Keratinocyte (primary cell): Measurements from ENCODE around the gene DCAF8L2. TPM values are rescaled to one million over a fixed set of nuclear protein-coding genes. Genes with fewer than 3 reads are reported as not detected.

Source experiments
- DNase-seq: peaks from one replicate; pipeline ENCODE4 v3.0.0-alpha.2; 2011; ENCODE audit warnings: low read depth, missing footprints, low spot score
- FAIRE-seq: peaks from 2 replicates; lab custom pipeline; 2011; peaks lifted over from hg19 to GRCh38; lab: Jason Lieb, UNC
- H2AFZ ChIP-seq: 2 replicates; pipeline ENCODE4 v1.6.0; 2012; ENCODE audit warnings: low read length, control low read depth, inconsistent platforms; ENCODE audit not compliant: control insufficient read depth
- H3K27ac ChIP-seq: 2 replicates; pipeline ENCODE4 v1.5.1; 2011; ENCODE audit warnings: low read length; ENCODE audit not compliant: control insufficient read depth, insufficient read depth
- H3K27me3 ChIP-seq: 3 replicates; pipeline ENCODE4 v1.6.0; 2011; ENCODE audit warnings: low read length; ENCODE audit not compliant: control insufficient read depth, insufficient read depth; ENCODE audit errors: extremely low read depth
- H3K36me3 ChIP-seq, 2 experiments: 2 replicates in 1 of 2; 3 replicates in 1 of 2; pipeline ENCODE4 v1.5.1; 2011; ENCODE audit warnings: low read length in 2 of 2, mild to moderate bottlenecking in 1 of 2; ENCODE audit not compliant: control insufficient read depth in 2 of 2, insufficient read depth in 2 of 2; ENCODE audit errors: extremely low read depth in 1 of 2
- H3K4me1 ChIP-seq: 3 replicates; pipeline ENCODE4 v1.5.1; 2011; ENCODE audit warnings: low read length; ENCODE audit not compliant: control insufficient read depth, insufficient read depth; ENCODE audit errors: extremely low read depth
- H3K4me2 ChIP-seq: 3 replicates; pipeline ENCODE4 v1.6.0; 2011; ENCODE audit warnings: low read depth, low read length; ENCODE audit not compliant: control insufficient read depth, insufficient read depth; ENCODE audit errors: extremely low read depth
- H3K4me3 ChIP-seq, 3 experiments: fragments of 200-600 bp in 1 of 3; sonication (generic) in 1 of 3; 2 replicates in 2 of 3; 3 replicates in 1 of 3; pipeline ENCODE4 v1.5.1; 2011 to 2016; ENCODE audit warnings: low read length in 3 of 3, mild to moderate bottlenecking in 3 of 3, control low read depth in 2 of 3, inconsistent platforms in 1 of 3, low read depth in 1 of 3, mixed read lengths in 1 of 3, mixed run types in 1 of 3, moderate library complexity in 1 of 3; ENCODE audit not compliant: control insufficient read depth in 2 of 3, insufficient read depth in 2 of 3; ENCODE audit errors: extremely low read depth in 1 of 3
- H3K79me2 ChIP-seq: 2 replicates; pipeline ENCODE4 v1.6.0; 2012; ENCODE audit warnings: low read length; ENCODE audit not compliant: control insufficient read depth, insufficient read depth
- H3K9ac ChIP-seq: 3 replicates; pipeline ENCODE4 v1.6.0; 2011; ENCODE audit warnings: low read length; ENCODE audit not compliant: control insufficient read depth, insufficient read depth; ENCODE audit errors: extremely low read depth
- H3K9me1 ChIP-seq: 3 replicates; pipeline ENCODE4 v1.6.0; 2011; ENCODE audit warnings: low read length; ENCODE audit not compliant: control insufficient read depth, insufficient read depth; ENCODE audit errors: extremely low read depth
- H3K9me3 ChIP-seq: 2 replicates; pipeline ENCODE4 v1.5.1; 2012; ENCODE audit warnings: low read depth, low read length; ENCODE audit not compliant: control insufficient read depth
- H4K20me1 ChIP-seq: 3 replicates; pipeline ENCODE4 v1.6.0; 2011; ENCODE audit warnings: low read length; ENCODE audit not compliant: control insufficient read depth, insufficient read depth; ENCODE audit errors: extremely low read depth
- EZH2 ChIP-seq: IDR thresholded peaks from one replicate; pipeline ENCODE4 v1.6.1; 2012; ENCODE audit warnings: inconsistent platforms, mild to moderate bottlenecking, low read length, moderate library complexity
- dilution Hi-C: fragments of 300-500 bp; cut with MboI; formaldehyde crosslinking; loops from one replicate; pipeline ENCODE4 v1.7.0; 2020; ENCODE audit warnings: low sequenced_read_pairs; ENCODE audit not compliant: extremely low pct_ligation_motif_present
- polyA plus RNA-seq, 5 experiments: library from polyadenylated mRNA; depleted of rRNA in 3 of 5; stranded (reverse) in 3 of 5; stranded (forward) in 1 of 5; unstranded in 1 of 5; fragments of >200 nt; gene quantifications; 1 replicate in 1 of 5; 2 replicates in 3 of 5; 3 replicates in 1 of 5; pipeline versions ENCODE4 v1.2.1 to v1.2.3, GENCODE V29; 2011 to 2012; ENCODE audit warnings: missing spikeins in 2 of 5, low read depth in 1 of 5, low replicate concordance in 1 of 5
- TF ChIP-seq, protein P1 (sequence below), 3 experiments: IDR thresholded peaks in 1 of 3; conservative IDR thresholded peaks in 1 of 3; optimal IDR thresholded peaks in 1 of 3; 2 replicates in 2 of 3; 3 replicates in 1 of 3; pipeline versions ENCODE3 to v1.5.1; 2011; ENCODE audit warnings: low read length in 3 of 3, mild to moderate bottlenecking in 3 of 3, moderate library complexity in 2 of 3, control low read depth in 1 of 3, inconsistent platforms in 1 of 3; ENCODE audit not compliant: insufficient read depth in 2 of 3; ENCODE audit errors: extremely low read depth in 1 of 3

The DCAF8L2 gene
- polyA plus RNA-seq, 1 donor (not counting 4 experiments of a cell fraction or from before 2014, with no cell fraction given) = not detected

DNA sequence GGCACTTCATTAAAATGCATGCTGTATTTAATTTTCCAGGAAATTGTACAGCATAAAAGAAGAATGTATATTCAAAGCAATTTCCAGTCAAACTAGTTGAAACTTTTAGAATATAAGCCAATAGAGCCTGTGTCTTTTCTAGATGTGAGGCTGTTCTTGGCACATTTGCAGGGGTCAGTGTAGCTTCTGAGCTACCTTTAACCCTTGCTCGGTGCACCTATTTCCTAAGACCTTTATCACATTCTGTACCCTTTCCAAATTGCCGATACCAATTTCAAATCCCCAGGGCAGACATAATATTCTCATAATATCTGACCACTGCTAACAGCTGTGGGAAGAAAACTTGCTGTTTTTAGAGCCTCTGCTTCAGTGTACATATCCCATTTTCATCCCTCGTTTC, 43.2 kb downstream of the DCAF8L2 start:
- Histone ChIP-seq H3K36me3 (no peaks in the 10 kb centered on the region), H3K27ac (no peak overlapping the region), H4K20me1 (no peaks in the 10 kb centered on the region), H3K9ac (no peak overlapping the region), H3K27me3 (no peaks in the 10 kb centered on the region), H3K4me1 (no peaks in the 10 kb centered on the region), H3K79me2 (no peaks in the 10 kb centered on the region), H3K9me3 (no peaks in the 10 kb centered on the region), H3K9me1 (no peaks in the 10 kb centered on the region), H2AFZ (no peak overlapping the region), H3K4me2 (no peak overlapping the region), H3K4me3 (no peak overlapping the region)
- TF ChIP-seq, protein P1, sequence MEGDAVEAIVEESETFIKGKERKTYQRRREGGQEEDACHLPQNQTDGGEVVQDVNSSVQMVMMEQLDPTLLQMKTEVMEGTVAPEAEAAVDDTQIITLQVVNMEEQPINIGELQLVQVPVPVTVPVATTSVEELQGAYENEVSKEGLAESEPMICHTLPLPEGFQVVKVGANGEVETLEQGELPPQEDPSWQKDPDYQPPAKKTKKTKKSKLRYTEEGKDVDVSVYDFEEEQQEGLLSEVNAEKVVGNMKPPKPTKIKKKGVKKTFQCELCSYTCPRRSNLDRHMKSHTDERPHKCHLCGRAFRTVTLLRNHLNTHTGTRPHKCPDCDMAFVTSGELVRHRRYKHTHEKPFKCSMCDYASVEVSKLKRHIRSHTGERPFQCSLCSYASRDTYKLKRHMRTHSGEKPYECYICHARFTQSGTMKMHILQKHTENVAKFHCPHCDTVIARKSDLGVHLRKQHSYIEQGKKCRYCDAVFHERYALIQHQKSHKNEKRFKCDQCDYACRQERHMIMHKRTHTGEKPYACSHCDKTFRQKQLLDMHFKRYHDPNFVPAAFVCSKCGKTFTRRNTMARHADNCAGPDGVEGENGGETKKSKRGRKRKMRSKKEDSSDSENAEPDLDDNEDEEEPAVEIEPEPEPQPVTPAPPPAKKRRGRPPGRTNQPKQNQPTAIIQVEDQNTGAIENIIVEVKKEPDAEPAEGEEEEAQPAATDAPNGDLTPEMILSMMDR (optimal IDR thresholded peaks at IDR 0.05 in 1 of 3, IDR thresholded peaks at IDR 0.05 in 1 of 3, conservative IDR thresholded peaks at IDR 0.05 in 1 of 3; ENCODE audit: extremely low read depth in 1 of 3, insufficient read depth in 2 of 3, low read length in 3 of 3) = no peak
- no peak for TF ChIP-seq EZH2
- DNase-seq = no peak
- FAIRE-seq = no peak
- dilution Hi-C loops = no loop called here

DNA sequence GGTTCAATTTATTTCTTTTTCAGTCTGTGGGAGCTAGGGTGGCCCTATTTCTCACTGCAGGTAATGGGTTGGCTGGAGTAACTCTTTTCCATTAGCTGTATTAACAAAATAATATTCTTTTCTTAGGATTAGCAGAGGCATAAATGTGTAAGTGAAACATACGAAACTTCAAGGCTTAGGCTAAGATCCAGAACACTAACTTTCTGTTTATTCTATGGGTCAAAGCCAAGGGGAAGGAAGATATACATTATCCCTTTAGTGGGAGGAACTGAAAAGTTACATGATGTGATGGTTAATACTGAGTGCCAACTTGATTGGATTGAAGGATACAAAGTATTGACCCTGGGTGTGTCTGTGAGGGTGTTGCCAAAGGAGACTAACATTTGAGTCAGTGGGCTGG, 66.4 kb downstream of the DCAF8L2 start:
- TF ChIP-seq, protein P1 (optimal IDR thresholded peaks at IDR 0.05 in 1 of 3, IDR thresholded peaks at IDR 0.05 in 1 of 3, conservative IDR thresholded peaks at IDR 0.05 in 1 of 3; ENCODE audit: extremely low read depth in 1 of 3, insufficient read depth in 2 of 3, low read length in 3 of 3) = no peak
- no peak for TF ChIP-seq EZH2
- Histone ChIP-seq H3K79me2 (no peaks in the 10 kb centered on the region), H3K9ac (no peak overlapping the region), H3K4me1 (no peaks in the 10 kb centered on the region), H3K9me1 (no peaks in the 10 kb centered on the region), H3K27ac (no peak overlapping the region), H2AFZ (no peak overlapping the region), H4K20me1 (no peaks in the 10 kb centered on the region), H3K4me3 (no peak overlapping the region), H3K36me3 (no peaks in the 10 kb centered on the region), H3K4me2 (no peak overlapping the region), H3K27me3 (no peaks in the 10 kb centered on the region), H3K9me3 (no peaks in the 10 kb centered on the region)
- FAIRE-seq (no peak), DNase-seq (no peak)
- dilution Hi-C loops = no loop called here
